Rectal smooth muscle tissue (tissue), 1 donor: Measurements from ENCODE around the gene EDDM3A.

Experiments
- H3K27ac ChIP-seq: one replicate; pipeline ENCODE4 v1.7.0; 2013; ENCODE audit warnings: low read depth, low read length, inconsistent platforms
- H3K27me3 ChIP-seq: one replicate; pipeline ENCODE4 v1.7.0; 2013; ENCODE audit warnings: low read length; ENCODE audit not compliant: control insufficient read depth, insufficient read depth
- H3K36me3 ChIP-seq: one replicate; pipeline ENCODE4 v1.7.0; 2013; ENCODE audit warnings: low read length; ENCODE audit not compliant: control insufficient read depth, insufficient read depth
- H3K4me1 ChIP-seq: one replicate; pipeline ENCODE4 v1.7.0; 2013; ENCODE audit warnings: low read length; ENCODE audit not compliant: control insufficient read depth, insufficient read depth
- H3K4me3 ChIP-seq: one replicate; pipeline ENCODE4 v1.7.0; 2013; ENCODE audit warnings: low read length
- H3K9ac ChIP-seq: one replicate; pipeline ENCODE4 v1.7.0; 2013; ENCODE audit warnings: low read length

EDDM3A gene

DNA sequence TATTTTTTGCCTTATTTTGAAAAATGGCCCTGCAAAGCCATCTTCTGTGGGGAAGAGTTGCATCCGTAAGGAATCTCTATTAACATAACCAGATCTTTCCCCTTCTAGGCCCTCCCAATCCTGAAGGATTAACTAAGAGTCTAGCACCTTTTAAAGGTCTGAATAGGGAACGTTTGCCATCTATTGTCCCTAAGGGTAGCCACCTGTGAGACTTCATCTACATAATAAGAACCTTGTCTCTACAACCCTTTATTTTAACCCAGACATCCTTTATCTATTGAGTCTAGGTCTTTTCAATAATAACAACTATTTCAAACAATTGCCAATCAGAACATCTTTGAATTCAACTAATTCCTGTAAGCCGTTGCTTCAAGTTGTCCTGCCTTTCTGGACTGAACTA, 27.0 kb downstream of the EDDM3A start:
- H3K27ac ChIP-seq: no peak overlapping the region
- no peaks in the 10 kb centered on the region for H3K4me1 ChIP-seq
- no peaks in the 10 kb centered on the region for H3K27me3 ChIP-seq
- no peak overlapping the region for H3K4me3 ChIP-seq
- no peak overlapping the region for H3K9ac ChIP-seq
- no peaks in the 10 kb centered on the region for H3K36me3 ChIP-seq

- Histone ChIP-seq H3K9ac (no peak overlapping the region), H3K4me1 (no peaks in the 10 kb centered on the region), H3K4me3 (no peak overlapping the region), H3K27ac (no peak overlapping the region), H3K27me3 (no peaks in the 10 kb centered on the region), H3K36me3 (no peaks in the 10 kb centered on the region)
These were observed 28.7 kb downstream of the EDDM3A start for GRCh38 chr14:20774258-20774824.

GRCh38 chr14:20775043-20775442, 29.4 kb downstream of the EDDM3A start:
- Histone ChIP-seq H3K27me3 (no peaks in the 10 kb centered on the region), H3K4me1 (no peaks in the 10 kb centered on the region), H3K4me3 (no peak overlapping the region), H3K27ac (no peak overlapping the region), H3K9ac (no peak overlapping the region), H3K36me3 (no peaks in the 10 kb centered on the region)

- Histone ChIP-seq H3K27me3 (no peaks in the 10 kb centered on the region), H3K4me1 (no peaks in the 10 kb centered on the region), H3K36me3 (no peaks in the 10 kb centered on the region), H3K4me3 (no peak overlapping the region), H3K9ac (no peak overlapping the region), H3K27ac (no peak overlapping the region)
These were observed 30.2 kb downstream of the EDDM3A start for GRCh38 chr14:20775901-20776300.

DNA sequence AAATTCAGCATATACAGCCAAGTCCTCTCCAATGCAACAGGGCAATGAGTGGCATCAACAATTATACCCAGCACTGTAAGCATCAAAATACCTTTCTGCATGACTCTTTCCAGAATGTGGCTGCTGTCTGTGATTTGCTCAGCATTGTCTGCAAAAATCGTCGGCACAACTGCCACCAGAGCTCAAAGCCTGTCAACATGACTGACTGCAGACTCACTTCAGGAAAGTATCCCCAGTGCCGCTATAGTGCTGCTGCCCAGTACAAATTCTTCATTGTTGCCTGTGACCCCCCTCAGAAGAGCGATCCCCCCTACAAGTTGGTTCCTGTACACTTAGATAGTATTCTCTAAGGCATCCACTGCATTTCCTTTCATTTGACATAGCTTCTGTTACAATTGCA, 36.1 kb downstream of the EDDM3A start:
- Histone ChIP-seq H3K27ac (no peak overlapping the region), H3K27me3 (no peaks in the 10 kb centered on the region), H3K4me3 (peak overlapping the region; percentile 39), H3K9ac (no peak overlapping the region), H3K4me1 (no peaks in the 10 kb centered on the region), H3K36me3 (no peaks in the 10 kb centered on the region)

- peak overlapping the region; percentile 39 for H3K4me3 ChIP-seq
- no peak overlapping the region for H3K27ac ChIP-seq
- no peaks in the 10 kb centered on the region for H3K36me3 ChIP-seq
- no peak overlapping the region for H3K9ac ChIP-seq
- H3K4me1 ChIP-seq: no peaks in the 10 kb centered on the region
- no peaks in the 10 kb centered on the region for H3K27me3 ChIP-seq
These were observed 36.7 kb downstream of the EDDM3A start for GRCh38 chr14:20782280-20782890.

GRCh38 chr14:20787025-20787424, 41.3 kb downstream of the EDDM3A start:
- no peak overlapping the region for H3K9ac ChIP-seq

DNA sequence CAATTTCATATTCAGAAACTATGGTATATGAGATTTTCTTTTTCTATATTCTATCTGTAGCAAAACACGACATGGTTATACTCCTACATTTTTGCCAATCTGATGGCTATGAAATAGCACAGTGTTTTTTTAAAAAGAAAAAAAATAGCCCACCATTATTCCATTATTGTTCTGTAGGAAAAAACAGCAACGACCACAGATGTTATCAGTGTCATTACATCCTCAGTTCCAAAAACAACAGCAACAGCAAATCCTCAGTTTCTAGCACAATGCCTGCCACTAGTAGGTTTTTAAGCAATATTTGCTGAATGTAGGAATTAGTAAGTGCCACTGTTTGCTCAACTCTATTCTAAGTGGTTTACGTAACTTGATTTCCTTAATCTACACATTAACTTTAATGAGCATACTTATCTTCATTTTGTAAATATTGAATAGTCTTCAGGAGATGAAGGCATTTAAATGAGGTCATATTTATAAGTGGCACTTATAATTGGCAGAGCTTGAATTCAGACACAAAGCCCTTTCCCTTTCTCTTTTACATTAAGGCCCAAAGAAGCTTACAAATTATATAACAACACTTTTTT, 43.6 kb downstream of the EDDM3A start:
- Histone ChIP-seq H3K36me3 (no peaks in the 10 kb centered on the region), H3K4me3 (no peak overlapping the region), H3K9ac (no peak overlapping the region), H3K27me3 (no peaks in the 10 kb centered on the region), H3K27ac (no peak overlapping the region), H3K4me1 (no peaks in the 10 kb centered on the region)

More at GRCh38 chr14:20787025-20787424, 41.3 kb downstream of the EDDM3A start:
- no peaks in the 10 kb centered on the region for H3K27me3 ChIP-seq
- no peaks in the 10 kb centered on the region for H3K4me1 ChIP-seq
- H3K4me3 ChIP-seq: no peak overlapping the region
- H3K36me3 ChIP-seq: no peaks in the 10 kb centered on the region
- no peak overlapping the region for H3K27ac ChIP-seq

DNA sequence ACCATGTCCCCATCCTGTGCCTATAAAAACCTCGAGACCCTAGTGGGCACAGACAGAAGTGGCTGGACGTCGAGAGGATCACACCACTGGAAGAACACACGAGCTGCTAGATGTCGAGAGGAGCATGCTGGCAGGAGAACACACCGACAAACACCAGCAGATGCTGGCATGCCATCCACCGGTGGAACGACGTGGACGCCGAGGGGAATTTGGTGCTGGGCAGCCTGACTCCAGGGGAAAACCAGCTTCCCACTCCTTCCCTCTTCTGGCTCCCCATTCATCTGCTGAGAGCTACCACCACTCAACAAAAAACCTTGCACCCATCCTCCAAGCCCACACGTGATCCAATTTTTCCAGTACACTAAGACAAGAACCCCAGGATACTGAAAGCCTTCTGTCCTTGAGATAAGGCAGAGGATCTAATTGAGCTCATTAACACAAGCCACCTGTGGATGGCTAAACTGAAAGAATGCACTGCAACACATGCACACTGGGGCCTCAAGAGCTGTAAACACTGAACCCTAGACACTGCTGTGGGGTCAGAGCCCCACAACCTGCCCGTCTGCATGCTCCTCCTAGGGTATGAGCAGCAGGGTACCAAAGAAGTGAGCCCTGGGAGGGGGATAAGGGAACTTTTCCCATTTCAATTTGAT, 44.9 kb downstream of the EDDM3A start:
- Histone ChIP-seq H3K9ac (no peak overlapping the region), H3K27me3 (no peaks in the 10 kb centered on the region), H3K4me3 (no peak overlapping the region), H3K4me1 (no peaks in the 10 kb centered on the region), H3K36me3 (no peaks in the 10 kb centered on the region), H3K27ac (no peak overlapping the region)

- no peaks in the 10 kb centered on the region for H3K27me3 ChIP-seq
- no peaks in the 10 kb centered on the region for H3K36me3 ChIP-seq
- no peak overlapping the region for H3K27ac ChIP-seq
- H3K4me3 ChIP-seq: no peak overlapping the region
- H3K4me1 ChIP-seq: no peaks in the 10 kb centered on the region
- no peak overlapping the region for H3K9ac ChIP-seq
These were observed 45.5 kb downstream of the EDDM3A start for GRCh38 chr14:20791187-20791586.

- H3K4me3 ChIP-seq: no peak overlapping the region
- H3K27me3 ChIP-seq: no peaks in the 10 kb centered on the region
- H3K9ac ChIP-seq: no peak overlapping the region
- no peaks in the 10 kb centered on the region for H3K4me1 ChIP-seq
- no peaks in the 10 kb centered on the region for H3K36me3 ChIP-seq
- no peak overlapping the region for H3K27ac ChIP-seq
These were observed 45.9 kb downstream of the EDDM3A start for GRCh38 chr14:20791597-20791996.

DNA sequence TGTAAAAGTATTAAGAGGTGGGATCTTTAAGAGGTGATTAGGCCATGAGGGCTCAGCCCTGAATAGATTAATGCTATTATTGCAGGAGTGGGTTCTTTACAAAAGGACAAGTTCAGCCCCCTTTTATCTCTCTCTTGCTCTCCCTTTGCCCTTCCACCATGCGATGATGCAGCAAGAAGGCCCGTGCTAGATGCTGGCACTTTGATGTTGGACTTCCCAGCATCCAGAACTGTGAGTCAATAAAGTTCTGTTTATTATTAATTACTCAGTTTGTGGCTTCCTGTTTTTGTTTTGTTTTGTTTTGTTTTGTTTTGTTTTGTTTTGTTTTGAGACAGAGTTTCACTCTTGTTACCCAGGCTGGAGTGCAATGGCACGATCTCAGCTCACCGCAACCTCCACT, 46.9 kb downstream of the EDDM3A start:
- H3K36me3 ChIP-seq: no peaks in the 10 kb centered on the region
- no peak overlapping the region for H3K27ac ChIP-seq
- H3K27me3 ChIP-seq: no peaks in the 10 kb centered on the region
- no peak overlapping the region for H3K4me3 ChIP-seq
- H3K9ac ChIP-seq: no peak overlapping the region
- H3K4me1 ChIP-seq: no peaks in the 10 kb centered on the region
